ENCODE results near the gene GGCT.

GGCT gene

DNA sequence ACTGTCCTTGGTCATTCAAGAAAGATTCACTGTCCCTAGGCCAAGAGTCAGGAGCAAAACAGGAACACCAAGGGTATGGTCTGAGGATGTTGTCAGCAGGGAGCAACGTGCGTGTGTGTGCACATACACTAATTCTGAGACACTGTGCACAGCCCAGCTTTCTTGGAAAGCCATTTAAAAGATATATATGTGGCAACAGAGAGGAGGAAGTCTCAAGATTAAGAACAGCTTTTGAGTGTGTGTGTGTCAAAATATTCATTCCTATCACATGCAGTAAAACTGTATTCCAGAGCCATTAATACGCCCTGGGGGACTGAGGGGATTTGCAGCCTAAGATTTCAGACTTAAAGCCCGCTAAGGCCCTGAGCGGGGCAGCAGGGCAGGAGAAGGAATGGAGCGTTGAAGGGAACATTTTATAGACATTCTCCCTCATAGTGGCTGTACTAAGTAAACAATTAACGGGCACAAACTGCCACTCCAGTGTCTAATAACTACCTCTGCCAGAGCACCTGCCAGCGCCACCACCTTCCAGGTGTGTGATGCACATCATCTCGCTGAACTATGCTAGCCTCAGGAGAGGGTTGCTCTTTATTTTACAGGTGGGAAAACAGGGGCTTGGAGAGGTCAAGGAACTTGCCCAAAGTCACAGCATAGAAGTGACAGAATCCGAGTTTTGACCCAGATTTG lies 28.0 kb downstream of the GGCT start:
- no peak for DNase-seq

DNA sequence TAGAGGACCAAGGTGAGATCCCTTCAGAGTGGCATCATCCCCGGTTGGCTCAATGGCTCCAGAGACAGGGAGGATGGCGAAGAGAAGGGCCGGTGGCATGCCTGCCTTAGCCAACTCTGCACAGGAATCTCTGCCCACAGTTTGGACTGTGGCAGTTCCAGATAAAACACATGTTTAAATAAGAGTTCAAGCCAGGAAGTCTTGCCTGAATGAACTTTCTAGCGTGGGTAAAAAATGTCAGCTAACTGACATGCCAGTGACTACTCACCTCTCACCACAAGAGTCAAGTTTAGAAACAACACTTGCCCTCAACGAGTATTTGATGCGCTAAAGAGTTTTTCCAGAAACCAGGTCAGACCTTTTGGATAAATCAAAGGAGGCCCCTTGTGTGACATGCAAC lies 29.0 kb downstream of the GGCT start:
- DNase-seq = no peak

DNA sequence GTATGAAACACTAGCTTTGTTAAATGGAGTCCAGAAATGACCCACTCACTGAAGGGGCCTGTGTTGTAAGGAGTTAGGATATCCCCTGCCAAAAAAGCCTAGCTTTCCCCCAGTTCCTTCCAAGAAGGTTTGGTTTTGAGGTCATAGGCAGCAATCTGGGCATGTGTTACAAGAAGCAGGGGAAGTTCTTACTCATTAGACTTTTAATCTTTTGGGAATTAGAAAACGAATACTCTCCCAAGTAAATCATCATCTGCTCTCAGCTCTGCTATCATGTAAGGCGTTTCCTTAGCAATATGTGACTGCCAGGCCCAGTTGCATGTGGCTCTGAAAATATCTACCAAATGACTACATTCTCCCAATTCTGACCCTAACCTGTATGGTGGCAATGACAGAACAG lies 29.7 kb downstream of the GGCT start:
- no peak for DNase-seq

DNA sequence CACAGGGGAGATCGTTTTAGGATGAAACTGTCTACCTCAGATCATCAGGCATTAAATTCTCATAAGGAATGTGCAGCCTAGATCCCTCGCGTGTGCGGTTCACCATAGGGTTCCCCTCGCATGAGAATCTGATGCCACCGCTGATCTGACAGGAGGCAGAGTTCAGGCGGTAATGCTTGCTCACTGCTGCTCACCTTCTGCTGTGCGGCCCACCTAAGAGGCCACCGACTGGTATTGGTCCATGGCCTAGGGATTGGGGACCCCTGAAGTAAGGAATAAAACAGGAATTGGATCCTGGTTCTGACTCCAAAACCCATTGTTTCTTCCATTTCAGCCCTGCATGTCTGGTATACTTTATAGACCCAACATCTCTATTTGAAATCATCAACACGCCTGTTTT lies 30.1 kb downstream of the GGCT start:
- DNase-seq = no peak

DNA sequence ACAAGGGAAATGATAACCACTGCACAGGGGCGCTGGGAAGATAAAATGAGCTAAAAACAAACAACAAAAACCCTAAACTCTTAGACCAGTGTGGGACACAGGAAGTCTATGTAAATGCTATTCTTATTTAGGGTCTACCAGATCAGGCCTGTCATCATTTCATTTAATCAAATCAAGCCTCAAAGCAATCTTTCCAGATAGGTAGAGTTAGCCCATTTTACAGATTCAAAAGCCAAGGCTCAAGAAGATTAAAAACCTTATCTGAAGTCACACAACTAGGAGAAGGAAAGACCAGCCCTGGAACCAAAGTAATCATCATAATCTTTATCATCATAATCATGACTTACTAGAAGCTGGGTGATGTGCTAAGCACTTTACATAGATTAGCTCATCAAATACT lies 30.7 kb downstream of the GGCT start:
- no peak for DNase-seq

DNA sequence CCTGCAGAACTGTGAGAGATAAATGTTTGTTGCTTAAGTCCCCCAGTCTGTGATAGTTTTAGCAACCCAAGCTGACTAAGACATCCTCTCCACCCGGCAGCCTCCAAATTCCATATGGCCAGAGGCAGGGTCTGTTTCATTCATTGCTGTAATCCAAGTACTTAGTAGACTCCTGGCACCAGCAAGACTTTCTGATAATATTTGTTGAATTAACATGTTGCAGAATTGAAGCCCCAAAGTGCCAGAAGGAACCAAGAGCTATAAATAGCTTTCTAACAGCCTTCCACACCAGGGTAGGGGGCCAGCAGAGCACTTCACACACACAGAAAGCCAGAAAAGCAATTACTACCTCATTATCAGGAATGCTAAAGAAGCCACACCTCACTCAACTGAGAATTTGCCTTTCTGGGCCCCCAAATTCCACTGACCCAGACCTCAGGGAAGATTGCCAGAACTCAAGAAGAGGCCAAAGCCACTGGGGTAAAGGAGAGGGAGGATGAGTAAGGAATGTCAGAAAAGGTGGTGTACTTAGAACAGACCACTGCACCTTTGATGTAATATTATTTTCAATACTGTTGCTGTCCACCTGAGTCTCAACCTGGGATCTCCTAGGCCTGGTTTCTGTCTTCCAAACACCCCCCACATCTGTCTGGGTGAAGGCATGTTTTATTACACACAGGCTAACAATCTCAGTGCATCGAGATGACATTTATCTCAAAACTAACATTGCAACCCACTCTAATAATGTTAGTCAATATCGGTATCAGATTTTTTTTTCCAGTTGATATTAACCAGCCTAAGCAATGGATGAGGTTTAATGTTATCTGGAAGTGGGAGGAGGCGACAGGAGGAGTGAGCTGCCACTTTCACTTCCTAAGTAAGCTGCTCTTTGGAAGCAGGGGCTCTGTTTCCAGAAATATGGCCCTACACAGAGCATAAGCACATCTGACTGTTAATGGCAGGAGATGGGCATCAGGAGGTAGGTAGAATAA lies 31.5 kb downstream of the GGCT start:
- DNase-seq = no peak

DNA sequence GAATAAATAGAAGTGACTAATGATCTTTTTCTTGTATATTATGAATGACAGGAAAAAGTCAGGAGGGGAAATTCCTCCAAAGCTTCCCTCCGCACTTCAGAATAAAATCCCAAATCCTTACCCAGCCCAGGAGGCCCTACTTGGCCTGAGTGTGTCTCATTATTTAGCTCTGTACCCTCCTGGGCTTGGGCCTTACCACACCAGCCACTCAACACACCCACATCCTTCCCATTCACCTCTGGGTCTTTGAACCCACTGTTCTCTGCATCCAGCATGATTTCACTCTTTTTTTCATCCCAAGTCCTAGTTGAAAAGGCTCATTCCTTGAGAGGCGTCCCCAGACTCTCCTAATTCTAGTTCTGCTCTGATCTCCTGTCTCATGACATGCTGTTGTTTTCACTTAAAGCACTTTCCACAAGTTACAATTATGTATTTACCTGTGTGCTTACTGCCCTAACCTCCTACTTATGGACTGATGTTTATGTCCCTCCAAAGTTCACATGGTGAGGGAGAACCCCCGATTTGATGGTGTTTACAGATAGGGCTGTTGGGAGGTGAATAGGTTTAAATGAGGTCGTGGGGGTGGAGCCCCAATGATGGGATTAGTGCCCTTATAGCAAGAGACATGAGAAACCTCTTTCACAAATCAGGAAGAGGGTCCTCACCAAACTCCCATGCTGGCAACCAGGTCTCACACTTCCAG lies 32.4 kb downstream of the GGCT start:
- no peak for DNase-seq

DNA sequence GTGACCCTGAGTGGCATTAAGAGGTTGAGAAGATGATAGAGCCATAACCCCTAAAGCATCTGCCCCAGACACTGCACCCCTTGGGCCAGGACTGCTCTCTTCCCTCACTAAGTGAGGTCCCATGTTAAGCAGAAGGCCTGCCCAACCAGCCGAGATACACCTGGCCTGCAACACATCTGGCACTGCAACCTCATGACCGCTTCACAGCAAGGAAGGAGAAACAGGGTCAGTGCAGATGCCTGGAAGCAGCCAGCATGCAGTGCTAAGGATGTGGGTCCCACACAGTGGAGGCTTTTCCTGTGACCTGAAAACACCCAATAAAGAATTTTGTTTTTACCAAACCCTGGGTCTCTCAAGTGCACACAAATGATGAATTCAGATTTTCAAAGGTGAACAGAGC lies 33.4 kb downstream of the GGCT start:
- DNase-seq = no peak

DNA sequence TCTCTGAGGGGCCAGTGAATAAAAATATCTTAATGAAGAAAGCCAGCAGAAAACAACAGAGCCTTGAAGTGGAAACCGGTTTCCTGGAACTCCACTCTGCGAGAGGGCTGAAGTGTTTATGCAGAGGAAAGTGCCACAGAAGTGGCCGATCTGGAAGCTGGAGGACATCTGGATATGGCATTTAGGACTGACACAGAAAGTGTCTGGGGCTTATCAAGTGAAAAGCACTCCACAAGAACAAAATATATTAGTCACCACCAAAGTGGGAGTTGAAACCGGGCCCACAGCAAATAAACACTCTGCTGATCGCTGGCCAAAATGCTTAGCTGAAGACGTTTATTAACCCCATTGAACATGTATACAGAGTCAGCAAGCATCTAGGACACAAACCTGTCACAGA lies 33.9 kb downstream of the GGCT start:
- no peak for DNase-seq

DNA sequence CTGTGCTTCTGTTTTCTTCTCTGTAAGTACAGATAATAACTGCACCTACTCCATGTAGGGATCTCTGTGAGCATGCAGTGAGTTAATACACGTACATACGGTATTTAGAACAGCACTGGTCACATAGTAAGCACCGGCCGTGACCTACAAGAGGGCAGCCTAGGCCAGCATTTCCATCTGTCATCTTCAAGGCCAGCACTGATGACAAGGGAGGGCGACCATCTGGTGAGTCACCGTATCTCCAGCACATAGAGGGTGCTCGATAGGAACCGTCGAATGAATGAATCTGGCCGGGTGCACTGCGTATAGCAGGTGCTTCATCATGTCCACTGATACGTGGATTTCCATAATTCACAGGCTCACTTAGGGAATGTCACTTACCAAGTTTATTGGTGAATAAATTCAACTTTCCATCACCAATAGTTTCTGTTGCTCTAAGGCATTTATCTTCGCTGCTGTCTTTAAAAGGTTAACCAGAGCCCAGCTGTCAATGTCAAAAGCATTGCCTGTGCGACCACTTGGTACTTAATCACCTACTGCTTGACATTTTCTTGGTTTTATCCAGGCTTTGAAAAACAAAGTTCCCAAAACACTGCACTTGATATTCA lies 34.4 kb downstream of the GGCT start:
- no peak for DNase-seq

DNA sequence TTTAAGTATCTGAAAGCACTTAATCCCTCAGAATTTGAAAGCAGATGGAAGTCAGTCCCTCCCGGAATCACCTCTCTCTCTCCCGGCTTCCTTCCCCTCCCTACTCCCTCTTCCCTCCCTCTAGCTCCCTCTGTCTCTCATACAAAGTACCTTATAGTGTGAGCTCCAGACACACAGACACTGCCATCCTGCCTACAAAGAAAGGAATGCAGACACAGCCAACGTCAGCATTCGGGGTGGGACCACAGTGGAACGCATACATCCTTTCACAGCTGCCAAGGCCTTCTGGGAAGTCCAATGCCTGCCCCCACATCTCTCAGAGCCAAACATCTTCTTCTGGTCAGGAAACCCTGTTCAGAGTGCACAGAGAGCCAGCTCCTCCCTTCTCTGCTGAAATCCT lies 35.3 kb downstream of the GGCT start:
- no peak for DNase-seq

DNA sequence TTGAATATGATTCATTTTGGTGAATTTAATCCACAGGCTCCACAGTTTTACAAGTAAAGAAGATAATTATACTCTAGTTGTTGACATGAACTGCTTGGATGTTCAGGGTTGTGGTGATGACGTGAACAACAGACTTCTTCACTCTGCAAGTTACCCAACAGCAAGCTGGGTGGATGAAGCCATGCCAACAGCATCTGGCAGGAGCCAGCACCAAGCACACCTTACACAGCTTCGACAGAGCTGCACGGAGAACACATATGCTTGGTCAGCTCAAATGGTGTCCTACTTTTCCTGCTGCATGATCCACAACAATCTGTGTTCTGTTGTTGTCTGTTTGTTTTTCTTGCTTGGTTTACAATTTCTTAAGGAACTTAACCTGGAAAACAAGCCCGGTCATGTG lies 35.8 kb downstream of the GGCT start:
- DNase-seq = no peak

DNA sequence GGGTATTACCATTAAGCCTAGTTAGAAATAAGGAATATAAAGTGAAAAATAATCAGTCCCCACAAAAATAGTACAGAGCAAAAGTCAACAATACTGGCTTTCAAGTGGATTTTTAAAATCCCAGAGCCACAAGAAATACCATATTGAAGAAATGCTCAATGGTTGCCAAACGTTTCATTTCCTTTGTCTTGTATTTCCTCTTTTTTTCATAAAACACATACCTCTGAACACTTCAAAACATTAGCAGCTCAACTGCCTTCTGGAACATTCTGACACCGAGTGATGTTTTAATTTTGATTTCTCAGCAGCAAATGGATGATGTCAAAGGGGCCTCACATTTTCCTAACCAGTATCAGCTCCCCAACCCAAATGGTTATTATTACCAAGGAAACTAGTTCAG lies 36.6 kb downstream of the GGCT start:
- no peak for DNase-seq

DNA sequence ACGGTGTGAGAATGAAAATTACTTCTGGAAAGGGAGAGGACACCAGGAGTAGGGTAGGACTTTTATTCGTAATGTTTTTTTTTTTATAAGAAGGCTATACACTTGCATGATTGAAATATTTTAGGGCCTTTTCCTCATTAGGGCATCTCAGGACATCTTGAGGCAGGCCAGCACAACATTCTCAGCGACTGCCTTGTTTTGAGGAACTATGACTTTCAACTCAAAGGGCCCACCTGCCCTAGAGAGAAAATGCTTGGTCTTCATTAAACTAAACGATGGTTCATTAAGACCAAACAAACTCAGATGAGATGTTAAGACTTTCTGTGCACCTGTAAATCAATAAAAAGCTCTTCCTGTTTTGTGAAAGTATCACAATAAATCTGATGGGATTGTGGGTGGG lies 37.4 kb downstream of the GGCT start:
- no peak for DNase-seq

DNA sequence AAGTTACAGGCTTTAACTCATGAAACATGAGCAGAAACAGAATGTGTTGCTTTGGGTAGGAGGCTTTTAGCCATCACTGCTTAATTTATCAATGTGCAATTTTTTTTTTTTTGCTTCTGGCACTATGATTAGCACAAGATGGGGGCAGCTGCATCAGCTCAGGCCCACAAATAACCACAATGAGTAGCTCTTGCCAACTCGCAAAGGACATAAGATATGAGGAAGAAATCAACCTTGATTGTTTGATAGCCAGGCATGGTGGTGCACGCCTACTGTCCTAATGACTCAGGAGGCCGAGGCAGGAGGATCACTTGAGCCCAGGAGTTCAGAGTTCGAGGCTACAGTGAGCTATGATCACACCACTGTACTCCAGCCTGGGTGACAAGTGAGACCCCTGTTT lies 38.4 kb downstream of the GGCT start:
- no peak for DNase-seq

DNA sequence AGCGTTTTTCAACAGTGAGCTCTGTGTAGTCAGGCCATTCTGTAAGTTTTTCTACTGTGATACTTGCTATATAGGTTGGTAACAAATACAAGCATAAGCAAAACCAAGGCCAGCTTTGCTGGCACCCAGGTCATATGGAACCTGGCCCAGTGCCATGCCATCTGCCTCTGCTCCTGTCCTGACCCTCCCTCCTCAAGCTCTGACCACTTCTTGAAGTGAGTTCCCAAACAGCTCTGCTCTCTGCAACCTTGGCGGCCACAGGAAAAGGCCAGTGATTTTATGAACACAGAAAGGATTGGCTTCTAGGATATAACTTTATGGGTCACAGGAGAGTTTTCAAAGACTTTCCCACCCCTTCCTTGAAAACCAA lies 38.8 kb downstream of the GGCT start:
- DNase-seq = no peak

DNA sequence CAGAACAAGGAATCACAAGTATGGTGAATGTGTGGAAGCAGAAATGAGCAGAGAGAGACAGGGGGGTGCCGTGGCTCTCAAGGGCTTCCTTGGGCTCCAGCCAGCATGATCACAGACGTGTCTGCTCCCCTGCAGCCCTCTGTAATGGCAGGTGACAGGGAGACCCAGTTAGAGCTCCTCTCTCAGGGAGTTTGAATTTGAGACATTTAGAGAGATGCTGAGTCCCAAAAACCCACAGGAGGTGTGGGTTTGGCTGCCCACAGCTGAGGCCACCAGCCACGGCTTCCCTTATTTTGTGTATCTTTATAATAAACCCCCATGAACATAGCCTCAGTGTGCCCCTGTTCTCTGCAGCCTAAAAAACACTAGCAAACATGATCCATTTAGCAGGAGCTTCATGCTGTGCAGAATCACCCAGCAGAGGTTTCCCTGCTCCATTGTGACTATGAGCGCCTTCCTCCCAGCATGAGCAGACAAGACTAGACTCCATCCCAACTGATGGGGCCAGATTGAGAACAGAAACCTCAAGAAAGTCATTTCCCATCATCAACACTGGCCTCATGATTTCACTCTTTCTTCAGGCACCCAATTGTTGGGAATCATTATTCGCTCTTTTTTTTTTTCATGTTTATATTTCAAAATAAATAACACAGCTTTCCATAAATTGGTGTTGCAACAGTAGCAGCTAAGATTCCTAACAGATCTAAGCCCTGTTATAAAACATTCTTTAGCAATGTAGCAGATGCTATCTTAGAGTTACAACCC lies 39.4 kb downstream of the GGCT start:
- DNase-seq = no peak

DNA sequence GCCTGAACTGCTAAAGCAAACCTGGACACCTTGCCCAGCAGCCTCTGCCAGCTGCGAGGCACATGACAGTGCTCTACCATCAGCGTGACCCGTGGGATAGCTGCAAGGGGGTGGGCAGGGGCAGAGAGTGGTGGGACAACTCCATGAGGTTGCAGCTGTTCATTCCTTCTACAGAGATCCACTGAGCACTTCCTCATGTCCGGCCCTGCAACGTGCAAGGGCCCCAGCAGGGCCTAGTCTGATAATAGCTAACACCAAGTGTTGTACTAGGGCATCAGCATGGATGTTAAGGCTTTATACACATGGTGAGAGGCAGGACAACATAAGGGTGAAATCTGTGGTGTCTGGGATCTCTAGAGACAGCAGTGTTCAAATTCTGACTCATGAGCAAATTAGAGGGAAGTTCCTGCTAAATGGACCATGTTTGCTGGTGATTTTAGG lies 40.4 kb downstream of the GGCT start:
- no peak for DNase-seq

DNA sequence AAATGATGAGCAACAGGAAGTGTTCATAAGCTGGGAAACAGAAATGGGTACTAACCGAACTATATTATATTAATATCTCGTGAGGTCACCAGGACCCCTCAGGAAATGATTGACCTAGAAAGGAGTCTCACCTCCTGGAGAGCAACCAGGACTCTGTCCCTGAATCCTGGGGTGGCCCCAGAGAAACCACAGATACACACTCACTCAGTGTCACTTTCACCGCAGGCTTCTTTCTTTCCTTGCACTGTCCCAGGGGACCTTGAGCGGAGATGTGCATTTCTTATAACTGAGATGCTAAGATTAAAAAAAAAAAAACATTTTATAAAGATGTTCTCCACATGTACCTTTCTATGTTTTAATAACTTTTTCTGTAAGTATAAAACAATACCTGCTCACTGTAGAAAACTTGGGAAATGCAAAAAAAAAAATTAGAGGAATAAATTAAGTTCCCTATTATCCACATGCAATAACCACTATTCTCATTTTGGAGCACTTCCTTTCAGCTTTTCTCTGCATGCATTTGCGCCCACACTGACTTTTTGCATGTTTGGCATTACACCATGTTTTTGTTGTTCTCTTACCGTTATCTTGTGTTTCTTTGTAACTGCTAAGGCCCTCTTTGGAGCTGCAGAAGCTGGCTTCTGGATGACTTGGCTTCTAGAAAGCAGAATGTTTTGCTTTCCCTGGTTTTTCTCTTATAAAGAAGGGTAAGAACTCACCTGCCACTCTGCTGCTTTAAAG lies 41.1 kb downstream of the GGCT start:
- no peak for DNase-seq

DNA sequence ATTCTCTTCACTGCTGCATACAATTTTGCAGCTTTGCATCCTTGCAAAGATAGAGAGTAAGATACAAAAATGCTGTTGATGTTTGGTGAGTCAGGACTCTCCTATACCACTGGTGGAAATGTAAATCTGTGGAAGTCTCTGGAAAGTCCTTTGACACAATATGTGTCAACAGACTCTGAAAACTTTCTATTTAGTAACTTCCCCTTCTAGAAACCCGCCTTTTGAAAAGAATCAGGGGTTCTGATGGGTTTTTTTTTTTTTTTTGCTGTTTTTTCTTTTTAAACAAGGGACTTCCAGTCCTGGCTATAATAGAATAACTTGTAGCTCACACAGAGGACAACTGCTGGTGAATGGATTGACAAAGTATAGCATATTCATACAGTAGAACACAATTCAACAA lies 42.5 kb downstream of the GGCT start:
- no peak for DNase-seq

DNA sequence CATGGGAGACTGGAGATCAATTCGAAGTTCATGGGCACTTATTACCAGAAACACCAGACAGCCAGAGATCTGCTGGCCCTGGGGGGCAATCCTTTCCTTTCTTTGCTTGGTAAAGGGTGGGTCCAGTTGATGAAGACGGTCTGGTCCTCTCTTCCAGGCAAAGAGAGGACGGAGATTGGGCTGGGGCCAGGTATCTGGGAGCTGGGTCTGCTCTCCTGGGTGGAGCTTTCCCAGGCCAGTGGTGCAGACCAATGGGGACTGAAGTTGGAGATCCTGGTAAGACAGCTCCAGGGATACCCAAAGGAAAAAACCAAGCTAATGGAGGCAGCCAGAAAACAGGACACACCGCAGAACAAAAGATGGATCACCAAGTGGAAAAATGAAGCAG lies 44.4 kb downstream of the GGCT start:
- no peak for DNase-seq

Data from CD4-positive, alpha-beta T cell treated with Interleukin-4 for 1 hour (primary cell).